Colonic mucosa (tissue), 4 donors: Measurements from ENCODE around the gene AKAP9. TPM values are rescaled to one million over a fixed set of nuclear protein-coding genes. Genes with fewer than 3 reads are reported as not detected.

ENCODE experiments used
- DNase-seq: peaks from one replicate; pipeline ENCODE4 v3.0.0-alpha.2; 2020
- H3K27ac ChIP-seq: fragments of 200-600 bp; one replicate; pipeline ENCODE4 v1.8.0; 2021
- H3K27me3 ChIP-seq: fragments of 200-600 bp; one replicate; pipeline ENCODE4 v1.8.0; 2021
- H3K36me3 ChIP-seq: fragments of 200-600 bp; one replicate; pipeline ENCODE4 v1.8.0; 2021
- H3K4me1 ChIP-seq: fragments of 200-600 bp; one replicate; pipeline ENCODE4 v1.8.0; 2021; ENCODE audit warnings: mild to moderate bottlenecking
- H3K4me3 ChIP-seq: fragments of 200-600 bp; one replicate; pipeline ENCODE4 v1.8.0; 2021
- H3K9ac ChIP-seq, 2 donors: one replicate each; pipeline ENCODE4 v1.7.0; 2013; ENCODE audit warnings: control low read depth in 2 of 2, low read depth in 2 of 2, low read length in 2 of 2
- H3K9me3 ChIP-seq: fragments of 200-600 bp; one replicate; pipeline ENCODE4 v1.8.0; 2021
- intact Hi-C: fragments of 100-400 bp; cut with DNase I; formaldehyde crosslinking; loops from one replicate; pipeline ENCODE4 v1.14.1; 2022
- total RNA-seq, 2 donors: library from RNA; stranded (reverse); fragmentation: NEBNext Ultra II Directional in 1 of 2; extraction: Animal tissue kit (Norgen Biotek cat#: 25700) in 1 of 2; gene quantifications; one replicate each; pipeline ENCODE4 v1.2.1, GENCODE V29; 2021
- TF ChIP-seq, protein P1 (sequence below): fragments of 200-600 bp; IDR thresholded peaks from one replicate; pipeline ENCODE4 v1.8.0; 2022; ENCODE audit warnings: antibody characterized with exemption, mild to moderate bottlenecking
- donor health status: healthy.
- donor health status: DM: no; HTN: no; CAD: no.
- donor health status: DM: no; HTN: no; CAD: no.

Gene AKAP9
- total RNA-seq, 2 donors from 2014 or later: 97.7 to 140 TPM

DNA sequence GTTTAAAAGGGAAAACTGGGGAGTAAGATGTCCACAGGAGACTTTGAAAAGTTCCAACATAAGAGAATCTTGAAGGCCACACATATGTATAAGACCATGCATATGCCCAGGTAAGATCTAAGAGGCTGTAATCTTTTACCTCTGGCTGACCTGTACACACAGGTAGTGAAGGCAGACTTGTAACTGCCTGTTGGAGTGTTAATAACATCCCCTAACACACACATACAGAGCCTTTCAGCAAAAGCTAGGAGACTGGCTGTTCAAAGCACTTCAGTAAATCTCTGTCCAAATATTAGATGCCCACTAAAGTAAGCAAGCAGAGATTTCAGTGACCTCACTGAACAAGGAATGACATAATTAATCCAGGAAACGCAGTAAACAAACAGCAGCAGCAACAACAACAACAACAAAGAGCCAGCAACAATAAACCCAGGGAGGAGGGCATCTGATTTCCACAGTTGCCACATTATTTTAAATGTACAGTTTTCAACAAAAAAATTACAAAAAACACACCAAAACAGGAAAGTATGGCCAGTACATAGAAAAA is 178.6 kb downstream of the AKAP9 start:
- no peaks in the 10 kb centered on the region for H3K36me3 ChIP-seq
- intact Hi-C loops: no loop called here
- no peak overlapping the region for H3K4me3 ChIP-seq
- no peaks in the 10 kb centered on the region for H3K27me3 ChIP-seq
- no peaks in the 10 kb centered on the region for H3K9me3 ChIP-seq
- H3K27ac ChIP-seq: no peak overlapping the region
- no peak for DNase-seq
- TF ChIP-seq, protein P1, sequence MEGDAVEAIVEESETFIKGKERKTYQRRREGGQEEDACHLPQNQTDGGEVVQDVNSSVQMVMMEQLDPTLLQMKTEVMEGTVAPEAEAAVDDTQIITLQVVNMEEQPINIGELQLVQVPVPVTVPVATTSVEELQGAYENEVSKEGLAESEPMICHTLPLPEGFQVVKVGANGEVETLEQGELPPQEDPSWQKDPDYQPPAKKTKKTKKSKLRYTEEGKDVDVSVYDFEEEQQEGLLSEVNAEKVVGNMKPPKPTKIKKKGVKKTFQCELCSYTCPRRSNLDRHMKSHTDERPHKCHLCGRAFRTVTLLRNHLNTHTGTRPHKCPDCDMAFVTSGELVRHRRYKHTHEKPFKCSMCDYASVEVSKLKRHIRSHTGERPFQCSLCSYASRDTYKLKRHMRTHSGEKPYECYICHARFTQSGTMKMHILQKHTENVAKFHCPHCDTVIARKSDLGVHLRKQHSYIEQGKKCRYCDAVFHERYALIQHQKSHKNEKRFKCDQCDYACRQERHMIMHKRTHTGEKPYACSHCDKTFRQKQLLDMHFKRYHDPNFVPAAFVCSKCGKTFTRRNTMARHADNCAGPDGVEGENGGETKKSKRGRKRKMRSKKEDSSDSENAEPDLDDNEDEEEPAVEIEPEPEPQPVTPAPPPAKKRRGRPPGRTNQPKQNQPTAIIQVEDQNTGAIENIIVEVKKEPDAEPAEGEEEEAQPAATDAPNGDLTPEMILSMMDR: no peak
- H3K9ac ChIP-seq: no peak overlapping the region
- no peaks in the 10 kb centered on the region for H3K4me1 ChIP-seq

DNA sequence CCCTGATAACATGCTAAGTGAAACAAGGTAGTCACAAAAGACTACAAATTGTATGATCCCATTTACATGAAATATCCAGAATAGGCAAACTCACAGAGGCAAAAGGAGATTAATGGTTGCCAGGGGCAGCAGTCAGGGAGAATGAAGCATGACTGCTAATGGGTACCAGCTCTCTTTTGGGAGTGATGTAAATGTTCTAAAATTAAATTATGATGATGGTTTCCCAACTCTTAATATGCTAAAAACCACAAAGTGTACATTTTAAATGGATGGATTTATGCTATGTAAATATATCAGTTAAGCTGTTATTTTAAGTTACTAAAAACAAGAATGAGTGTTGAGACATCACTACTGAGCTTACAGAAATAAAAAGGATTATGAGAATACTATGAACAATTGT is 181.0 kb downstream of the AKAP9 start:
- Histone ChIP-seq H3K4me3 (no peak overlapping the region), H3K27me3 (no peaks in the 10 kb centered on the region), H3K9ac (no peak overlapping the region), H3K4me1 (no peaks in the 10 kb centered on the region), H3K27ac (no peak overlapping the region), H3K36me3 (no peaks in the 10 kb centered on the region), H3K9me3 (no peaks in the 10 kb centered on the region)
- no peak for DNase-seq
- TF ChIP-seq, protein P1: no peak
- intact Hi-C loops: no loop called here

DNA sequence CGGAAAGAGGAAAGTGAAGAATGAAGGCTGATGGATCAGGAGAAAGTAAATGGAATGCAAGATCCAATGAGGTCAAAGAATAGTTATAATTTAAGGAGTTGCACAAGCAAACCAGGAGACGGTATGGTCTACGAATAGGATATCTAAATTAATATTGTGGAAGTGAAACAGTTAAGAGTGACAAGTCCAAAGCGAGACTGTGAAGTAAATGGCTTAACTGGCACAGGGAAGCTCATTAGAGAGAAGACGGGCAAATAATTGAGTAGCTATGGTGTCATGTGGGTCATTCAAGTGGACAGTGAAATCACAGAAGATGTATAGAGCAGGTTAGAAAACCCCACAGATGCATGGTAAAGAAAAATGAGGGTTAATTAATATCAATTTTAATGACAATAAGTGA is 190.4 kb downstream of the AKAP9 start:
- intact Hi-C loops: loop anchor here (5.0 kb wide), 1 partner anchor 316 kb away; the partner anchor contains the start of gene GATAD1
- H3K27me3 ChIP-seq: no peaks in the 10 kb centered on the region
- TF ChIP-seq, protein P1: no peak
- H3K4me1 ChIP-seq: no peaks in the 10 kb centered on the region
- no peak overlapping the region for H3K27ac ChIP-seq
- no peak overlapping the region for H3K9ac ChIP-seq
- DNase-seq: no peak
- H3K36me3 ChIP-seq: no peaks in the 10 kb centered on the region
- no peak overlapping the region for H3K4me3 ChIP-seq
- H3K9me3 ChIP-seq: no peaks in the 10 kb centered on the region

DNA sequence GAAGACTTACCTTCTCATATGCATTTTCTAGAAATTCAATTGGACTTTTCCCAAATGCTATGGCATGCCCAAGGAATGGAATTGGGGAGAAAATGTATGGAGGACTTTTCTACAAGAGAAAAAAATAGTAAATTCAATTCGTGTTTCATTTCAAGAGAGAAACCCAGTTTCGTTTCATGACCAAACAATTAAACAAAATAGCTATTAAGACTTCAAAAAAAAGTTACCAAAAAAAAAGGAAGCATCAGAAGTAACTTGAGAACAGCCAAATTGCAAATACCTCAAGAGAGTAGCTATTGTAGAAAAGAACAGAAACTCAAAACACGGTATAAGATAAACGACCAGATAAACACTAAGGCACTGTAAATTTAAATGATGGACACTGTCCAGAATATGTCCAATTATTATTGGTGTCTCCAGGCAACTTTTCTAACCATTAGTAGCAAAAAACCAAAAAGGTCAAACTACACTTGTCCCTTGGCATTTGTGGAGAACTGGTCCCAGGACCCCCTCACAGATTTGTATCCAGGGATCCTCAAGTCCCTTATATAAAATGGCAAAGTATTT is 191.2 kb downstream of the AKAP9 start:
- H3K27me3 ChIP-seq: no peaks in the 10 kb centered on the region
- intact Hi-C loops: loop anchor here (5.0 kb wide), 1 partner anchor 315 kb away; the partner anchor contains the start of gene GATAD1

DNA sequence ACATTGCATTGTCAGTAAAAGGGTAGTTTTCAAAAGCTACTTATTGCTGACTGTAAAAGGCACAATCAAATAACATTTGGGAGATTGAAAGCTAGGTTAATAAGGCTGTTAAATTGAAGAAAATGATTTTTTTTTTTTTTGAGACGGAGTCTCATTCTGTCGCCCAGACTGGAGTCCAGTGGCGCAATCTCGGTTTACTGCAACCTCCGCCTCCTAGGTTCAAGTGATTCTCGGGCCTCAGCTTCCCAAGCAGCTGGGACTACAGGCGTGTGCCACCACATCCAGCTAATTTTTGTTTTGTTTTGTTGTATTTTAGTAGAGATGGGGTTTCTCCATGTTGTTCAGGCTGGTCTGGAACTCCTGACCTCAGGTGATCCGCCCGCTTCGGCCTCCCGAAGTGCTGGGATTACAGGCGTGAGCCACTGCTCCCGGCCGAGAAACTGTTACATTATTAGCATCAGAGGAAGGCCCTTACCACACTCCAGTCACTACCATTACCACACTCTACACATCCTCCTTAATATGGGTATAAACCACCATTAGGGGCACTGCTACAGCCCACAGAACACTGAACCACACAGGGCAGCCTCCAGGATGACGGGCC is 192.6 kb downstream of the AKAP9 start:
- peak; percentile 22 for DNase-seq
- peak overlapping the region; percentile 97 for H3K4me3 ChIP-seq
- H3K9ac ChIP-seq: peak overlapping the region; percentile 82 to 91
- no peaks in the 10 kb centered on the region for H3K4me1 ChIP-seq
- intact Hi-C loops: loop anchor here (5.0 kb wide), 1 partner anchor 314 kb away; the partner anchor contains the start of gene GATAD1
- H3K27ac ChIP-seq: peak overlapping the region; percentile 92
- H3K36me3 ChIP-seq: no peaks in the 10 kb centered on the region
- no peaks in the 10 kb centered on the region for H3K27me3 ChIP-seq
- H3K9me3 ChIP-seq: no peaks in the 10 kb centered on the region
- TF ChIP-seq, protein P1: no peak

More for the DNA sequence above, 191.2 kb downstream of the AKAP9 start:
- no peaks in the 10 kb centered on the region for H3K4me1 ChIP-seq
- H3K27ac ChIP-seq: no peak overlapping the region
- no peaks in the 10 kb centered on the region for H3K36me3 ChIP-seq
- no peak overlapping the region for H3K4me3 ChIP-seq
- TF ChIP-seq, protein P1: no peak
- DNase-seq: no peak
- H3K9me3 ChIP-seq: no peaks in the 10 kb centered on the region
- no peak overlapping the region for H3K9ac ChIP-seq
